ENCODE data around the gene PRR36. TPM values are rescaled to one million over a fixed set of nuclear protein-coding genes. Genes with fewer than 3 reads are reported as not detected.
"Not testable (repeated sequence)": the region's sequence is repeated elsewhere in the genome, so short reads cannot be mapped to it uniquely, and the experiment has no call there.

PRR36 gene
- total and polyA plus RNA-seq, 2 donors (not counting 1 experiment from before 2014, with no cell fraction given) = 0.01 TPM; not detected in 1

- WGBS (ENCODE audit: insufficient coverage) = 68% methylated on average over 18 of the region's 18 CpGs
- peaks cover 0 to 14% (median 1%) of the 10 kb centered on the region in 4 experiments for H3K27me3 ChIP-seq (replicated peaks in 1 of 4; ENCODE audit: control extremely low read depth in 1 of 4, control insufficient read depth in 3 of 4, insufficient read depth in 4 of 4, low read length in 3 of 4)
Measured at GRCh38 chr19:7894612-7895309, 20.6 kb upstream of the PRR36 start.

GRCh38 chr19:7893362-7894101, 19.3 kb upstream of the PRR36 start:
- H3K4me3 ChIP-seq (ENCODE audit: control extremely low read depth in 1 of 5, extremely low read depth in 1 of 5, insufficient read depth in 1 of 5, low read depth in 2 of 5, low read length in 4 of 5); intact Hi-C loops (cut with micrococcal nuclease); H3K79me2 ChIP-seq (ENCODE audit: control insufficient read depth, insufficient read depth, low read length); H3K36me3 ChIP-seq (replicated peaks in 1 of 2; ENCODE audit: control extremely low read depth in 1 of 2, control insufficient read depth in 1 of 2, extremely low read depth in 1 of 2, insufficient read depth in 2 of 2, low read length in 1 of 2); H3K4me1 ChIP-seq (ENCODE audit: control insufficient read depth in 2 of 2, insufficient read depth in 2 of 2, low read length in 2 of 2); H3K9ac ChIP-seq (ENCODE audit: low read length); H3K27ac ChIP-seq (ENCODE audit: low read length in 2 of 2); H3K9me3 ChIP-seq (ENCODE audit: control extremely low read depth in 1 of 3, control insufficient read depth in 2 of 3, insufficient read depth in 1 of 3, low read length in 2 of 3); ATAC-seq (ENCODE audit: low read depth); H4K20me1 ChIP-seq (ENCODE audit: control insufficient read depth, insufficient read depth, low read length, poor library complexity, severe bottlenecking); DNase-seq; H3K4me1 Mint-ChIP-seq; H2AFZ ChIP-seq (ENCODE audit: insufficient read depth, low read depth, low read length, poor library complexity, severe bottlenecking); H3K4me3 Mint-ChIP-seq; H3K9me3 Mint-ChIP-seq (ENCODE audit: insufficient read depth); H3K4me2 ChIP-seq (replicated peaks; ENCODE audit: low read depth, low read length, poor library complexity, severe bottlenecking); CTCF ChIA-PET; POLR2A ChIA-PET; H3K27ac Mint-ChIP-seq: not testable (repeated sequence)
- 75% methylated on average over 16 of the region's 18 CpGs for WGBS (ENCODE audit: insufficient coverage)
- peaks cover 26% of the 10 kb centered on the region for H3K27me3 Mint-ChIP-seq
- H3K27me3 ChIP-seq (replicated peaks in 1 of 4; ENCODE audit: control extremely low read depth in 1 of 4, control insufficient read depth in 3 of 4, insufficient read depth in 4 of 4, low read length in 3 of 4) = peaks cover 0 to 19% (median 3%) of the 10 kb centered on the region in 4 experiments

More at GRCh38 chr19:7894612-7895309, 20.6 kb upstream of the PRR36 start:
- ChIA-PET POLR2A (no interaction called here), CTCF (no interaction called here)
- Mint-ChIP-seq H3K9me3 (ENCODE audit: insufficient read depth) (no peaks in the 10 kb centered on the region), H3K4me3 (no peak overlapping the region), H3K27me3 (peaks cover 21% of the 10 kb centered on the region), H3K27ac (no peak overlapping the region), H3K4me1 (no peaks in the 10 kb centered on the region)
- Histone ChIP-seq H3K36me3 (replicated peaks in 1 of 2; ENCODE audit: control extremely low read depth in 1 of 2, control insufficient read depth in 1 of 2, extremely low read depth in 1 of 2, insufficient read depth in 2 of 2, low read length in 1 of 2) (no peaks in the 10 kb centered on the region), H3K9me3 (ENCODE audit: control extremely low read depth in 1 of 3, control insufficient read depth in 2 of 3, insufficient read depth in 1 of 3, low read length in 2 of 3) (no peaks in the 10 kb centered on the region), H3K79me2 (ENCODE audit: control insufficient read depth, insufficient read depth, low read length) (no peaks in the 10 kb centered on the region), H3K27ac (ENCODE audit: low read length in 2 of 2) (no peak overlapping the region), H3K9ac (ENCODE audit: low read length) (no peak overlapping the region), H3K4me3 (ENCODE audit: control extremely low read depth in 1 of 5, extremely low read depth in 1 of 5, insufficient read depth in 1 of 5, low read depth in 2 of 5, low read length in 4 of 5) (no peak overlapping the region), H3K4me2 (replicated peaks; ENCODE audit: low read depth, low read length, poor library complexity, severe bottlenecking) (no peak overlapping the region), H4K20me1 (ENCODE audit: control insufficient read depth, insufficient read depth, low read length, poor library complexity, severe bottlenecking) (no peaks in the 10 kb centered on the region), H2AFZ (ENCODE audit: insufficient read depth, low read depth, low read length, poor library complexity, severe bottlenecking) (no peak overlapping the region), H3K4me1 (ENCODE audit: control insufficient read depth in 2 of 2, insufficient read depth in 2 of 2, low read length in 2 of 2) (no peaks in the 10 kb centered on the region)
- intact Hi-C loops (cut with micrococcal nuclease) = no loop called here
- TF ChIP-seq CTCF (IDR thresholded peaks at IDR 0.05) (no peak), EZH2 (IDR thresholded peaks at IDR 0.05; ENCODE audit: borderline replicate concordance, insufficient read depth, low read depth, low read length, poor library complexity, severe bottlenecking) (no peak)
- DNase-seq (no peak), ATAC-seq (ENCODE audit: low read depth) (no peak)
